ENCODE measurements around the gene HSPA2. TPM values are rescaled to one million over a fixed set of nuclear protein-coding genes. Genes with fewer than 3 reads are reported as not detected.

HSPA2 gene
- total RNA-seq, 1 experiment from 2014 or later: 30.2 TPM

- DNase-seq (ENCODE audit: low spot score) (peak; percentile 24), ATAC-seq (no peak)
- ChIA-PET CTCF (interaction anchor here (0.6 to 2.4 kb wide), 7 partner anchors 12 to 204 kb away, joined by 3 to 12 read pairs (median 5); partner anchors contain the start of genes AKAP5 and HSPA2), POLR2A (interaction anchor here (0.7 kb wide), 2 partner anchors 8 to 13 kb away, joined by 3 to 4 read pairs; no protein-coding TSS in a partner anchor)
- peaks cover 58% of the 10 kb centered on the region for H3K4me1 Mint-ChIP-seq
- H3K4me3 Mint-ChIP-seq: no peak overlapping the region
- TF ChIP-seq JAZF1 (CRISPR knock-in tag; IDR thresholded peaks at IDR 0.05) (no peak), ZNF317 (CRISPR knock-in tag; IDR thresholded peaks at IDR 0.05; ENCODE audit: borderline replicate concordance, low read depth) (no peak), ERG (CRISPR knock-in tag; IDR thresholded peaks at IDR 0.05) (no peak), FOXP1 (CRISPR knock-in tag; IDR thresholded peaks at IDR 0.05; ENCODE audit: borderline replicate concordance) (no peak), EMX1 (CRISPR knock-in tag; IDR thresholded peaks at IDR 0.05) (no peak), CBFB (CRISPR knock-in tag; IDR thresholded peaks at IDR 0.05; ENCODE audit: low read depth) (no peak), E2F4 (CRISPR knock-in tag; IDR thresholded peaks at IDR 0.05; ENCODE audit: borderline replicate concordance, low read depth) (no peak), OVOL2 (CRISPR knock-in tag; IDR thresholded peaks at IDR 0.05; ENCODE audit: borderline replicate concordance) (no peak)
- no peaks in the 10 kb centered on the region for H3K36me3 Mint-ChIP-seq
- peak overlapping the region; percentile 74 for H3K27ac Mint-ChIP-seq
- no peaks in the 10 kb centered on the region for H3K9me3 Mint-ChIP-seq
- H3K27me3 Mint-ChIP-seq (ENCODE audit: low read depth): no peaks in the 10 kb centered on the region
Measured at GRCh38 chr14:64509036-64509435, 31.5 kb upstream of the HSPA2 start.

DNA sequence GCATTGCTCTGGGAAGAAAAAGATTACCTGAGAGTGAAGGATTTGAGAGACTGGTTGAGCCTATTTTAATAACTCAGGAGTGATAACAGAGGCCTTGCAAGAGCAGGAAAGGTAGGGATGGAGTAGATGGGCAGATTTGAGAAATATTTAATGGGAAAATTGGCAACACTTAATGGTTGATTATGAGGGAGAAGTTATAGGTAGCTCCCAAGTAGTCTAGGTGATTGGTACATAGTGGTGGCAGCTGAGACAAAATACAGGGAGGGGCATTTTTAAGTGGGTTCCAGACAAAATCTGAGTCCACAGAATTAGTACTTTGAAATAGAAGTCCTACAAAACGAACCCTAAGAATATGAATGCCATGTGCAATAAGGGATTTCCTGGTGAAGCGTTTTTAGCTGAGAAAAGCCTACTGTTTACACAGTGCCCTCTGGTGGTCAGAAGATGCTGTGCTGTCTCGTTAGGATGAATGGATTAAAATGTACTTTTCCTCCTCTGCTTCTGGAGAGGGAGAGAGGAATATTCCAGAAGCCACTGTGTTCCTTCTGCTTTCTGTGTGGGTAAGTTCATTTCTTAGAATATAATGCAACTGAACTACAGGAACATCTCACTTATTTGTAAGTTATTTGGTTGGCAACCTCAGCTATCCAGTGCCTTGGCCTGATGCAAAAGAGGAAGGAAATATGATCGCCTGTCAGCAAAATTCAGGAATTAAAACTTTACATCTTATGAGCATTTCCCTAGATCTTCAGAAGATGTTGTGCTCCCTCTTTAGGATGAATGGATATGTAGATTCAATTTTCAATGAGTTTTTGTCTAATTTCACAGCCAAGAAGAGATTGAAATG is 29.5 kb upstream of the HSPA2 start:
- Mint-ChIP-seq H3K4me3 (no peak overlapping the region), H3K4me1 (peaks cover 49% of the 10 kb centered on the region), H3K27me3 (ENCODE audit: low read depth) (no peaks in the 10 kb centered on the region), H3K36me3 (no peaks in the 10 kb centered on the region), H3K27ac (peak overlapping the region; percentile 77), H3K9me3 (no peaks in the 10 kb centered on the region)
- ATAC-seq: peak; percentile 51; the same call in 1 of the 2 replicates
- TF ChIP-seq, protein P1, sequence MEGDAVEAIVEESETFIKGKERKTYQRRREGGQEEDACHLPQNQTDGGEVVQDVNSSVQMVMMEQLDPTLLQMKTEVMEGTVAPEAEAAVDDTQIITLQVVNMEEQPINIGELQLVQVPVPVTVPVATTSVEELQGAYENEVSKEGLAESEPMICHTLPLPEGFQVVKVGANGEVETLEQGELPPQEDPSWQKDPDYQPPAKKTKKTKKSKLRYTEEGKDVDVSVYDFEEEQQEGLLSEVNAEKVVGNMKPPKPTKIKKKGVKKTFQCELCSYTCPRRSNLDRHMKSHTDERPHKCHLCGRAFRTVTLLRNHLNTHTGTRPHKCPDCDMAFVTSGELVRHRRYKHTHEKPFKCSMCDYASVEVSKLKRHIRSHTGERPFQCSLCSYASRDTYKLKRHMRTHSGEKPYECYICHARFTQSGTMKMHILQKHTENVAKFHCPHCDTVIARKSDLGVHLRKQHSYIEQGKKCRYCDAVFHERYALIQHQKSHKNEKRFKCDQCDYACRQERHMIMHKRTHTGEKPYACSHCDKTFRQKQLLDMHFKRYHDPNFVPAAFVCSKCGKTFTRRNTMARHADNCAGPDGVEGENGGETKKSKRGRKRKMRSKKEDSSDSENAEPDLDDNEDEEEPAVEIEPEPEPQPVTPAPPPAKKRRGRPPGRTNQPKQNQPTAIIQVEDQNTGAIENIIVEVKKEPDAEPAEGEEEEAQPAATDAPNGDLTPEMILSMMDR (IDR thresholded peaks at IDR 0.05): peak; percentile 73
- TF ChIP-seq ATF3 (CRISPR knock-in tag; conservative IDR thresholded peaks at IDR 0.05): no peak
- ChIA-PET POLR2A (interaction anchor here (0.6 kb wide), 1 partner anchor 9 kb away, joined by 4 read pairs; no protein-coding TSS in a partner anchor), CTCF (interaction anchor here (0.7 to 2.2 kb wide), 35 partner anchors 9 to 324 kb away, joined by 3 to 17 read pairs (median 3); partner anchors contain the start of genes AKAP5 and HSPA2)
- peak; percentile 63 for DNase-seq (ENCODE audit: low spot score)

DNA sequence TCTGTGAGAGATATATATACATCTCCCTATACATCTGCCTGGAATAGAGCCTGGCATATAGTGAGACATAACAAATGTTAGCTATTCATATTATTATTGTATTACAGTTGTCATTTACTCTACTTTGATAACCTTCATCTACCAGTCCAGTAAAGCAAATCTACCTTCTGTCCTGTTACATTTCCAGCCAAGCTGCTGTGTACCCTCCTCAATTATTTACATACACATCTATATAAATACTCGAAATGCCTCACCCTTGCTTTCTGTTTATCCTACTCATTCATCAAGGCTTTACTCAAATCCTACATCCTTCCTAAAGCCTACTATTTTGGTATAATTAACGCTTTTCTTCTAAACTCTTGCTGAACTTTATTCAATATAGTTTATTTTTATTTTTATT is 27.3 kb upstream of the HSPA2 start:
- POLR2A ChIA-PET: no interaction called here

More for the DNA sequence above, 27.3 kb upstream of the HSPA2 start:
- ATAC-seq: no peak
- H3K27ac Mint-ChIP-seq: no peak overlapping the region
- H3K36me3 Mint-ChIP-seq: no peaks in the 10 kb centered on the region
- TF ChIP-seq IRF1 (CRISPR knock-in tag; IDR thresholded peaks at IDR 0.05) (no peak), SP1 (CRISPR knock-in tag; conservative IDR thresholded peaks at IDR 0.05) (no peak), NR2C2 (CRISPR knock-in tag; IDR thresholded peaks at IDR 0.05) (no peak), ZNF671 (CRISPR knock-in tag; IDR thresholded peaks at IDR 0.05) (no peak), NFATC4 (CRISPR knock-in tag; IDR thresholded peaks at IDR 0.05) (no peak), ERG (CRISPR knock-in tag; IDR thresholded peaks at IDR 0.05) (no peak), AFF4 (CRISPR knock-in tag; IDR thresholded peaks at IDR 0.05; ENCODE audit: borderline replicate concordance) (no peak), NR1H2 (CRISPR knock-in tag; IDR thresholded peaks at IDR 0.05) (no peak)
- H3K27me3 Mint-ChIP-seq (ENCODE audit: low read depth): no peaks in the 10 kb centered on the region
- DNase-seq (ENCODE audit: low spot score): no peak
- H3K4me3 Mint-ChIP-seq: no peak overlapping the region
- H3K9me3 Mint-ChIP-seq: no peaks in the 10 kb centered on the region
- CTCF ChIA-PET: no interaction called here
- H3K4me1 Mint-ChIP-seq: peaks cover 31% of the 10 kb centered on the region
